AG04450 (cell line): ENCODE results near the gene SETDB1. TPM values are rescaled to one million over a fixed set of nuclear protein-coding genes. Genes with fewer than 3 reads are reported as not detected.

Experiments used
- CTCF ChIA-PET: fragments of 300-600, 350-600 bp; formaldehyde crosslinking; extraction: SDS; loops from one replicate; lab custom pipeline; 2022; ENCODE audit warnings: antibody characterized with exemption, inconsistent platforms; lab: Charles Lee
- POLR2A ChIA-PET: fragments of 350-600 bp; formaldehyde crosslinking; extraction: SDS; loops from one replicate; lab custom pipeline; 2021; ENCODE audit warnings: antibody characterized with exemption, inconsistent platforms; lab: Yijun Ruan, JAX
- DNase-seq: peaks from one replicate; pipeline ENCODE4 v3.0.0-alpha.2; 2011; ENCODE audit warnings: low read depth, low spot score
- H3K27ac ChIP-seq: one replicate; pipeline ENCODE4 v1.5.1; 2012; ENCODE audit warnings: low read depth, low read length, control low read depth
- H3K27me3 ChIP-seq: one replicate; pipeline ENCODE4 v1.6.0; 2012; ENCODE audit warnings: low read length; ENCODE audit not compliant: control insufficient read depth, insufficient read depth
- H3K4me3 ChIP-seq: 2 replicates; pipeline ENCODE4 v1.5.1; 2011; ENCODE audit warnings: mild to moderate bottlenecking, low read depth, low read length, control low read depth
- H3K9me3 ChIP-seq: 2 replicates; pipeline ENCODE4 v1.5.1; 2012; ENCODE audit warnings: low read length; ENCODE audit not compliant: control insufficient read depth, insufficient read depth
- CTCF ChIP-seq: IDR thresholded peaks from 2 replicates; pipeline ENCODE4 v1.5.1; 2011; ENCODE audit warnings: low read depth, low read length, control low read depth, inconsistent platforms
- polyA plus RNA-seq: library from polyadenylated mRNA; depleted of rRNA; stranded (reverse); fragments of >200 nt; gene quantifications from 2 replicates; pipeline ENCODE4 v1.2.3, GENCODE V29; 2011

Gene SETDB1
- polyA plus RNA-seq, 1 experiment = 35.5 TPM

DNA sequence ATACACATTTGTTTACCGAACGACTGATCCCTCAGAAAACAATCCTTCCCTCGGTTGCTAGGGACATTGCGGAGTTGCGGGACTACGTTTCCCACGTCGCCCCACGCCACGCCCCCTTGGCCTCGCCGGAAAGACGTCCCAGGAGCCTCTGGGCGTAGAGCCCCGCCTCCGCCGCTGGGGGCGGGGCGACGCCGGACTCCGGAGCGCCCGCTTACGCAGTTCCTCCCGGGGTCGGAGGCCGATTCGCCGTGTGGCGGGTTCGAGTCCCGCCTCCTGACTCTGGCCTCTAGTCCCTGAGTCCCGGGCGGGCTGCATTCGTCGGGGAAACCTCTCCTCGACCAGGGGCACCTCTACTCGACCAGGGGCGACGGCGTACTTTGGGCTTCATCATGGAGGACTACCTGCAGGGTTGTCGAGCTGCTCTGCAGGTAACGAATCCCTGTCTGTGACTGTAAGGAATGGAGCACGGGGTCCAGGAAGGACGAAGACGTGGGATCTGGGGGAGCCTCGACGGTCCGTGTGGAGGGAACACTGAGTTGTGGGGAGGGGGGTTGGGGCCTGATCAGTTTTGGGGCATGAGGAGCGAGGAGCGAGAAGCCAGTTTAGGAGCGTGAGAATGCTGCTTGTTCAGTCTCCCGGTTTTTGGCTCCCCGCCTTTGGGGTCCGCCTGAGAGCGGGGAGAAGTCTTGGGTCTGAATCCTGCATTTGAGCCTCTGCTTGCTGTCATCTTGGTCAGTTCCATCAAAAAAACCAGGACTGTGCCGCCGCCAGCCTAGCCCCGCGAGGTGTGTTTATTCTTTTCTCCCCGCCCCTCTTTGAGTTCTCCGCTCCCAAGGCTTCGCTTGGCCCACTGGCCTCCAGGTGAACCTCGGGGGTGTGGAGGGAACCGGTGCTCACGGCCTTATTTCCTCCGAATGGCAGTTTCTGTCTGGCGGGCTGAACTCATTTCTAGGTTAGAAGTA, 82.4 kb downstream of the SETDB1 start, which contains the start of gene PRUNE1:
Gene PRUNE1 (plus strand): TSS at position 206 of the 962 bp plus-strand sequence. CDS start 184 bp downstream, at position 390.
- ChIA-PET CTCF (interaction anchor here (0.7 to 0.9 kb wide), 3 partner anchors 16 to 448 kb away, joined by 3 to 5 read pairs (median 4); no protein-coding TSS in a partner anchor), POLR2A (no interaction called here)
- Histone ChIP-seq H3K9me3 (no peaks in the 10 kb centered on the region), H3K4me3 (peak within 1 kb of the TSS; percentile 96), H3K27ac (peak within 1 kb of the TSS; percentile 82), H3K27me3 (no peaks in the 10 kb centered on the region)
- peak; percentile 88 for DNase-seq
- no peak for TF ChIP-seq CTCF

DNA sequence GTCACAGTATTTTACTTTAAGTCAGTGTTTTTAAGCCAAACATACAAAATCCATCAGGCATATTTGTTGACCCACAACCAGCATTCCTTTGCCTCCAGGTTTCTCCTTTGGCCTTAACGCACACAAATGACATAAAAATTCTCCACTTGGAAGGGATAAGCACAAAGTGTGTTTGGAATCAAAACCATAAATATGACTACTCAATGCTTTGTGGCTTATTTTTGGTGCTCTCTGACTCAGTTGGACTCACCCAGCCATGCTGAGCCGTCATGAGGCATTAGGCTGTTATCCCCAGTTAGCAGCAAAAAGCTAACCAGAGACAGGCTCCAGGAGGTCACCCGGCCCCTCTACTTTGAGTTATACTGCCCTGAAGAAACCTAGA, 83.0 kb downstream of the SETDB1 start:
- peak; percentile 37 for DNase-seq
- peak overlapping the region; percentile 82 for H3K27ac ChIP-seq
- no peak for TF ChIP-seq CTCF
- POLR2A ChIA-PET = interaction anchor here (0.5 kb wide), 1 partner anchor 42 kb away, joined by 3 read pairs; no protein-coding TSS in a partner anchor
- H3K27me3 ChIP-seq = no peaks in the 10 kb centered on the region
- H3K9me3 ChIP-seq = no peaks in the 10 kb centered on the region
- H3K4me3 ChIP-seq = peak overlapping the region; percentile 96
- CTCF ChIA-PET = interaction anchor here (0.6 to 0.9 kb wide), 3 partner anchors 15 to 448 kb away, joined by 3 to 5 read pairs (median 4); no protein-coding TSS in a partner anchor

- TF ChIP-seq CTCF = no peak
- no peak for DNase-seq
- Histone ChIP-seq H3K27ac (no peak overlapping the region), H3K4me3 (no peak overlapping the region), H3K9me3 (no peaks in the 10 kb centered on the region), H3K27me3 (no peaks in the 10 kb centered on the region)
- CTCF ChIA-PET = interaction anchor here (0.6 to 0.9 kb wide), 3 partner anchors 15 to 449 kb away, joined by 3 to 5 read pairs (median 4); no protein-coding TSS in a partner anchor
- POLR2A ChIA-PET = interaction anchor here (0.5 kb wide), 1 partner anchor 41 kb away, joined by 3 read pairs; no protein-coding TSS in a partner anchor
Measured at GRCh38 chr1:151009674-151010345, 83.6 kb downstream of the SETDB1 start.

- no peak for DNase-seq
- no peaks in the 10 kb centered on the region for H3K9me3 ChIP-seq
- ChIA-PET CTCF (no interaction called here), POLR2A (no interaction called here)
- no peaks in the 10 kb centered on the region for H3K27me3 ChIP-seq
- no peak for TF ChIP-seq CTCF
- H3K27ac ChIP-seq = no peak overlapping the region
- H3K4me3 ChIP-seq = no peak overlapping the region
Measured at GRCh38 chr1:151010346-151010726, 84.2 kb downstream of the SETDB1 start.
